ENCODE results near the gene TRIM25.

DNA sequence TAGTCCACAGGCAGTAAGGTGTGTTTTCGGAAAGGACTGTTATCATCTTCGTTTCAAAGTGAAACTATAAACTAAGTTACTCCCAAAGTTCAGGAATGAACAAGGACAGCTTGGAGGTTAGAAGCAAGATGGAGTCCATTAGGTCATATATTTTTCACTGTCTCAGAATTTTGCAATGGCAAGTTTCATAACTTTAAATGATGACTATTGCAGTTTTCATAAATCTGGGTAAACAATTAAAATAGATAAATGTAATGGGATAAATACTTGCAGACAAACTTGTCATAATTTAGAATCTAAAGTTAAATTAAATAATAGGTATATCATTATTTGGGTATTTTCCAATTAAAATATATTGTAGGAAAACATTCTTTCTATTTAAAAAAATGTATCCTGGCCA lies 14.7 kb upstream of the TRIM25 start:
- TF ChIP-seq, protein P1, sequence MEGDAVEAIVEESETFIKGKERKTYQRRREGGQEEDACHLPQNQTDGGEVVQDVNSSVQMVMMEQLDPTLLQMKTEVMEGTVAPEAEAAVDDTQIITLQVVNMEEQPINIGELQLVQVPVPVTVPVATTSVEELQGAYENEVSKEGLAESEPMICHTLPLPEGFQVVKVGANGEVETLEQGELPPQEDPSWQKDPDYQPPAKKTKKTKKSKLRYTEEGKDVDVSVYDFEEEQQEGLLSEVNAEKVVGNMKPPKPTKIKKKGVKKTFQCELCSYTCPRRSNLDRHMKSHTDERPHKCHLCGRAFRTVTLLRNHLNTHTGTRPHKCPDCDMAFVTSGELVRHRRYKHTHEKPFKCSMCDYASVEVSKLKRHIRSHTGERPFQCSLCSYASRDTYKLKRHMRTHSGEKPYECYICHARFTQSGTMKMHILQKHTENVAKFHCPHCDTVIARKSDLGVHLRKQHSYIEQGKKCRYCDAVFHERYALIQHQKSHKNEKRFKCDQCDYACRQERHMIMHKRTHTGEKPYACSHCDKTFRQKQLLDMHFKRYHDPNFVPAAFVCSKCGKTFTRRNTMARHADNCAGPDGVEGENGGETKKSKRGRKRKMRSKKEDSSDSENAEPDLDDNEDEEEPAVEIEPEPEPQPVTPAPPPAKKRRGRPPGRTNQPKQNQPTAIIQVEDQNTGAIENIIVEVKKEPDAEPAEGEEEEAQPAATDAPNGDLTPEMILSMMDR (IDR thresholded peaks at IDR 0.05 in 2 of 3, conservative IDR thresholded peaks at IDR 0.05 in 1 of 3; ENCODE audit: borderline replicate concordance in 1 of 3, insufficient read depth in 1 of 3, low read depth in 2 of 3, low read length in 2 of 3), result no peak
- TF ChIP-seq POLR2A (IDR thresholded peaks at IDR 0.05; ENCODE audit: borderline replicate concordance, extremely low read depth, insufficient read depth, insufficient read length), result no peak
- TF ChIP-seq, protein P2, sequence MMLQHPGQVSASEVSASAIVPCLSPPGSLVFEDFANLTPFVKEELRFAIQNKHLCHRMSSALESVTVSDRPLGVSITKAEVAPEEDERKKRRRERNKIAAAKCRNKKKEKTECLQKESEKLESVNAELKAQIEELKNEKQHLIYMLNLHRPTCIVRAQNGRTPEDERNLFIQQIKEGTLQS (IDR thresholded peaks at IDR 0.05), result no peak
- TF ChIP-seq, protein P3, sequence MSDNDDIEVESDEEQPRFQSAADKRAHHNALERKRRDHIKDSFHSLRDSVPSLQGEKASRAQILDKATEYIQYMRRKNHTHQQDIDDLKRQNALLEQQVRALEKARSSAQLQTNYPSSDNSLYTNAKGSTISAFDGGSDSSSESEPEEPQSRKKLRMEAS (IDR thresholded peaks at IDR 0.05), result no peak
- no peak for TF ChIP-seq SP1 (IDR thresholded peaks at IDR 0.05; ENCODE audit: low read depth)
- no peak for TF ChIP-seq EGR1 (IDR thresholded peaks at IDR 0.05; ENCODE audit: low read depth)
- TF ChIP-seq JUND (IDR thresholded peaks at IDR 0.05), result no peak
- no peak for TF ChIP-seq EZH2 (IDR thresholded peaks at IDR 0.05)
- TF ChIP-seq FOSL1 (IDR thresholded peaks at IDR 0.05; ENCODE audit: low read depth), result no peak
- TF ChIP-seq, protein P4, sequence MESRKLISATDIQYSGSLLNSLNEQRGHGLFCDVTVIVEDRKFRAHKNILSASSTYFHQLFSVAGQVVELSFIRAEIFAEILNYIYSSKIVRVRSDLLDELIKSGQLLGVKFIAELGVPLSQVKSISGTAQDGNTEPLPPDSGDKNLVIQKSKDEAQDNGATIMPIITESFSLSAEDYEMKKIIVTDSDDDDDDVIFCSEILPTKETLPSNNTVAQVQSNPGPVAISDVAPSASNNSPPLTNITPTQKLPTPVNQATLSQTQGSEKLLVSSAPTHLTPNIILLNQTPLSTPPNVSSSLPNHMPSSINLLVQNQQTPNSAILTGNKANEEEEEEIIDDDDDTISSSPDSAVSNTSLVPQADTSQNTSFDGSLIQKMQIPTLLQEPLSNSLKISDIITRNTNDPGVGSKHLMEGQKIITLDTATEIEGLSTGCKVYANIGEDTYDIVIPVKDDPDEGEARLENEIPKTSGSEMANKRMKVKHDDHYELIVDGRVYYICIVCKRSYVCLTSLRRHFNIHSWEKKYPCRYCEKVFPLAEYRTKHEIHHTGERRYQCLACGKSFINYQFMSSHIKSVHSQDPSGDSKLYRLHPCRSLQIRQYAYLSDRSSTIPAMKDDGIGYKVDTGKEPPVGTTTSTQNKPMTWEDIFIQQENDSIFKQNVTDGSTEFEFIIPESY (IDR thresholded peaks at IDR 0.05; ENCODE audit: extremely low read depth, insufficient replicate concordance, low read length), result no peak
- no peak for TF ChIP-seq YY1 (IDR thresholded peaks at IDR 0.05; ENCODE audit: extremely low read depth, insufficient replicate concordance, low read depth, low read length)
- no peak for TF ChIP-seq POLR2AphosphoS5 (IDR thresholded peaks at IDR 0.05; ENCODE audit: low read depth, low read length)

Measured in HCT116 (cell line).